Activated CD4-positive, alpha-beta T cell treated with anti-CD3 and anti-CD28 coated beads for 36 hours (primary cell): Measurements from ENCODE around the gene SKI. TPM values are rescaled to one million over a fixed set of nuclear protein-coding genes. Genes with fewer than 3 reads are reported as not detected.
A peak's percentile ranks its signal among the peaks of the same experiment; 100 is the strongest.
"Not testable (repeated sequence)": the region's sequence is repeated elsewhere in the genome, so short reads cannot be mapped to it uniquely, and the experiment has no call there.

Source experiments
- ATAC-seq: fragments of 200-7000 bp; cut with Tn5 transposase; one replicate; pipeline ENCODE4 v1.10.0; 2021; ENCODE audit warnings: mild to moderate bottlenecking, moderate library complexity
- CTCF ChIA-PET: fragments of 350-600 bp; sonication (Branson Sonifier 250); formaldehyde crosslinking; loops from one replicate; lab custom pipeline; 2021; ENCODE audit warnings: antibody characterized with exemption; lab: Charles Lee
- POLR2A ChIA-PET: fragments of 350-600 bp; sonication (Branson Sonifier 250); formaldehyde crosslinking; loops from one replicate; lab custom pipeline; 2021; ENCODE audit warnings: antibody characterized with exemption, inconsistent platforms; lab: Charles Lee
- DNase-seq: peaks from one replicate; pipeline ENCODE4 v3.0.0-alpha.2; 2020
- H3K27ac Mint-ChIP-seq: one replicate; pipeline ENCODE4 v1.8.0; 2021; ENCODE audit warnings: mixed read lengths
- H3K27me3 Mint-ChIP-seq: one replicate; pipeline ENCODE4 v1.8.0; 2021; ENCODE audit warnings: mixed read lengths
- H3K36me3 Mint-ChIP-seq: one replicate; pipeline ENCODE4 v1.8.0; 2021; ENCODE audit warnings: low read depth, mixed read lengths
- H3K4me1 Mint-ChIP-seq: one replicate; pipeline ENCODE4 v1.8.0; 2021; ENCODE audit warnings: mixed read lengths
- H3K4me3 Mint-ChIP-seq: one replicate; pipeline ENCODE4 v1.8.0; 2021; ENCODE audit warnings: mild to moderate bottlenecking, moderate library complexity, mixed read lengths
- H3K9me3 Mint-ChIP-seq: one replicate; pipeline ENCODE4 v1.8.0; 2021; ENCODE audit warnings: low read depth, mixed read lengths
- intact Hi-C, 2 experiments: fragments of 100-400 bp; cut with DNase I in 1 of 2; cut with micrococcal nuclease in 1 of 2; formaldehyde crosslinking; loops; one replicate each; pipeline versions ENCODE4 v1.14.2 to v1.15.1; 2022 to 2024; cut with DNase I, micrococcal nuclease
- total RNA-seq, 2 experiments: library from RNA; stranded (reverse); gene quantifications; one replicate each; pipeline ENCODE4 v1.2.3, GENCODE V29; 2021

The SKI gene
- total RNA-seq, 2 experiments from 2014 or later, result 28.7 to 34.0 TPM

GRCh38 chr1:2292725-2293450, 64.8 kb downstream of the SKI start:
- POLR2A ChIA-PET, result no interaction called here
- ATAC-seq (no peak), DNase-seq (no peak)
- Mint-ChIP-seq H3K4me3 (no peak overlapping the region), H3K4me1 (peaks cover 99% of the 10 kb centered on the region), H3K36me3 (peaks cover 10% of the 10 kb centered on the region), H3K27me3 (no peaks in the 10 kb centered on the region), H3K27ac (peak overlapping the region; percentile 95), H3K9me3 (no peaks in the 10 kb centered on the region)
- CTCF ChIA-PET, result interaction anchor here (2.6 kb wide), 1 partner anchor 23 kb away, joined by 8 read pairs; no protein-coding TSS in a partner anchor
- intact Hi-C loops, result loop anchor here in 1 of 2 experiments (5.0 kb wide), 1 partner anchor 289 kb away; no protein-coding TSS in a partner anchor

- intact Hi-C loops, result loop anchor here in 1 of 2 experiments (5.0 kb wide), 1 partner anchor 288 kb away; no protein-coding TSS in a partner anchor
- Mint-ChIP-seq H3K4me3 (no peak overlapping the region), H3K27ac (peak overlapping the region; percentile 29), H3K4me1 (peaks cover 98% of the 10 kb centered on the region), H3K9me3 (no peaks in the 10 kb centered on the region), H3K36me3 (peaks cover 8% of the 10 kb centered on the region), H3K27me3 (no peaks in the 10 kb centered on the region)
- ATAC-seq (no peak), DNase-seq (no peak)
- ChIA-PET POLR2A (no interaction called here), CTCF (interaction anchor here (0.5 to 0.6 kb wide), 2 partner anchors 18 to 243 kb away, joined by 3 read pairs; no protein-coding TSS in a partner anchor)
Measured at GRCh38 chr1:2294033-2294724, 66.1 kb downstream of the SKI start.

- Mint-ChIP-seq H3K27ac (no peak overlapping the region), H3K9me3 (no peaks in the 10 kb centered on the region), H3K27me3 (no peaks in the 10 kb centered on the region), H3K4me1 (peaks cover 99% of the 10 kb centered on the region), H3K4me3 (no peak overlapping the region), H3K36me3 (peaks cover 8% of the 10 kb centered on the region)
- DNase-seq, result no peak
- POLR2A ChIA-PET, result no interaction called here
- intact Hi-C loops, result loop anchor here in 1 of 2 experiments (5.0 kb wide), 1 partner anchor 288 kb away; no protein-coding TSS in a partner anchor
- CTCF ChIA-PET, result interaction anchor here (0.5 kb wide), 1 partner anchor 17 kb away, joined by 3 read pairs; no protein-coding TSS in a partner anchor
- ATAC-seq, result no peak
Measured at GRCh38 chr1:2294725-2295078, 66.6 kb downstream of the SKI start.

- POLR2A ChIA-PET, result interaction anchor here (0.7 kb wide), 1 partner anchor 25 kb away, joined by 4 read pairs; no protein-coding TSS in a partner anchor
- peak overlapping the region; percentile 92 for H3K27ac Mint-ChIP-seq
- peaks cover 8% of the 10 kb centered on the region for H3K36me3 Mint-ChIP-seq
Measured at GRCh38 chr1:2295526-2295925, 67.4 kb downstream of the SKI start.

GRCh38 chr1:2296211-2296610, 68.1 kb downstream of the SKI start:
- H3K4me1 Mint-ChIP-seq, result peaks cover 92% of the 10 kb centered on the region
- peak overlapping the region; percentile 92 for H3K27ac Mint-ChIP-seq
- H3K27me3 Mint-ChIP-seq, intact Hi-C loops, H3K9me3 Mint-ChIP-seq, H3K36me3 Mint-ChIP-seq, ATAC-seq, CTCF ChIA-PET: not testable (repeated sequence)
- POLR2A ChIA-PET, result interaction anchor here (0.7 kb wide), 1 partner anchor 24 kb away, joined by 4 read pairs; no protein-coding TSS in a partner anchor
- peak overlapping the region; percentile 13 for H3K4me3 Mint-ChIP-seq
- DNase-seq, result peak; percentile 73

More at GRCh38 chr1:2295526-2295925, 67.4 kb downstream of the SKI start:
- intact Hi-C loops, result no loop called here
- Mint-ChIP-seq H3K9me3 (no peaks in the 10 kb centered on the region), H3K4me3 (no peak overlapping the region), H3K4me1 (peaks cover 96% of the 10 kb centered on the region), H3K27me3 (no peaks in the 10 kb centered on the region)
- CTCF ChIA-PET, result interaction anchor here (0.6 kb wide), 1 partner anchor 12 kb away, joined by 3 read pairs; no protein-coding TSS in a partner anchor
- ATAC-seq, result no peak
- no peak for DNase-seq

- no peak for ATAC-seq
- Mint-ChIP-seq H3K4me3 (peak overlapping the region; percentile 13), H3K9me3 (no peaks in the 10 kb centered on the region), H3K27me3 (no peaks in the 10 kb centered on the region), H3K36me3 (peaks cover 8% of the 10 kb centered on the region), H3K4me1 (peaks cover 92% of the 10 kb centered on the region), H3K27ac (peak overlapping the region; percentile 92)
- DNase-seq, result no peak
- ChIA-PET CTCF (no interaction called here), POLR2A (no interaction called here)
- intact Hi-C loops, result no loop called here
Measured at GRCh38 chr1:2296614-2297013, 68.5 kb downstream of the SKI start.

- ChIA-PET CTCF (no interaction called here), POLR2A (no interaction called here)
- H3K9me3 Mint-ChIP-seq, result no peaks in the 10 kb centered on the region
- peak overlapping the region; percentile 92 for H3K27ac Mint-ChIP-seq
- peaks cover 8% of the 10 kb centered on the region for H3K36me3 Mint-ChIP-seq
- peaks cover 87% of the 10 kb centered on the region for H3K4me1 Mint-ChIP-seq
- intact Hi-C loops, result no loop called here
- DNase-seq (no peak), ATAC-seq (no peak)
- no peak overlapping the region for H3K4me3 Mint-ChIP-seq
- no peaks in the 10 kb centered on the region for H3K27me3 Mint-ChIP-seq
Measured at GRCh38 chr1:2297246-2298011, 69.3 kb downstream of the SKI start.

GRCh38 chr1:2298685-2299084, 70.6 kb downstream of the SKI start:
- Mint-ChIP-seq H3K27ac (peak overlapping the region; percentile 72), H3K27me3 (no peaks in the 10 kb centered on the region), H3K9me3 (no peaks in the 10 kb centered on the region), H3K4me3 (peak overlapping the region; percentile 8), H3K4me1 (peaks cover 82% of the 10 kb centered on the region), H3K36me3 (peaks cover 11% of the 10 kb centered on the region)
- DNase-seq (no peak), ATAC-seq (no peak)
- POLR2A ChIA-PET, result interaction anchor here (1.3 to 2.7 kb wide), 2 partner anchors 8 to 65 kb away, joined by 6 to 19 read pairs; no protein-coding TSS in a partner anchor
- CTCF ChIA-PET, result interaction anchor here (0.8 to 1.1 kb wide), 4 partner anchors 8 to 69 kb away, joined by 3 to 6 read pairs (median 4); no protein-coding TSS in a partner anchor
- intact Hi-C loops, result no loop called here

- no peaks in the 10 kb centered on the region for H3K27me3 Mint-ChIP-seq
- peak overlapping the region; percentile 95 for H3K27ac Mint-ChIP-seq
- peaks cover 77% of the 10 kb centered on the region for H3K4me1 Mint-ChIP-seq
- CTCF ChIA-PET, result interaction anchor here (0.8 to 1.4 kb wide), 6 partner anchors 8 to 69 kb away, joined by 3 to 6 read pairs (median 4); no protein-coding TSS in a partner anchor
- intact Hi-C loops, result no loop called here
- no peak for DNase-seq
- peak overlapping the region; percentile 79 for H3K4me3 Mint-ChIP-seq
- POLR2A ChIA-PET, result interaction anchor here (1.3 to 2.7 kb wide), 2 partner anchors 8 to 66 kb away, joined by 6 to 19 read pairs; no protein-coding TSS in a partner anchor
- H3K9me3 Mint-ChIP-seq, result no peaks in the 10 kb centered on the region
- no peak for ATAC-seq
- H3K36me3 Mint-ChIP-seq, result peaks cover 15% of the 10 kb centered on the region
Measured at GRCh38 chr1:2299131-2299627, 71.1 kb downstream of the SKI start.

- DNase-seq (peak; percentile 92), ATAC-seq (peak; percentile 81)
- Mint-ChIP-seq H3K36me3 (peaks cover 21% of the 10 kb centered on the region), H3K27me3 (no peaks in the 10 kb centered on the region), H3K4me1 (peaks cover 67% of the 10 kb centered on the region), H3K9me3 (no peaks in the 10 kb centered on the region), H3K4me3 (peak overlapping the region; percentile 79), H3K27ac (peak overlapping the region; percentile 95)
- ChIA-PET CTCF (interaction anchor here (0.8 to 1.4 kb wide), 5 partner anchors 12 to 105 kb away, joined by 3 to 6 read pairs (median 3); partner anchors contain the start of gene FAAP20), POLR2A (interaction anchor here (0.6 to 2.7 kb wide), 6 partner anchors 9 to 71 kb away, joined by 3 to 19 read pairs (median 4); no protein-coding TSS in a partner anchor)
- intact Hi-C loops, result loop anchor here (1.0 to 5.0 kb wide), 9 partner anchors 10 to 247 kb away; partner anchors contain the start of genes MORN1 (in 1 of the 2) and RER1 (in 1 of the 2)
Measured at GRCh38 chr1:2300004-2300771, 72.1 kb downstream of the SKI start.
